ENCODE measurements around the gene ADCY2.
A peak's percentile ranks its signal among the peaks of the same experiment; 100 is the strongest.

Gene ADCY2

DNA sequence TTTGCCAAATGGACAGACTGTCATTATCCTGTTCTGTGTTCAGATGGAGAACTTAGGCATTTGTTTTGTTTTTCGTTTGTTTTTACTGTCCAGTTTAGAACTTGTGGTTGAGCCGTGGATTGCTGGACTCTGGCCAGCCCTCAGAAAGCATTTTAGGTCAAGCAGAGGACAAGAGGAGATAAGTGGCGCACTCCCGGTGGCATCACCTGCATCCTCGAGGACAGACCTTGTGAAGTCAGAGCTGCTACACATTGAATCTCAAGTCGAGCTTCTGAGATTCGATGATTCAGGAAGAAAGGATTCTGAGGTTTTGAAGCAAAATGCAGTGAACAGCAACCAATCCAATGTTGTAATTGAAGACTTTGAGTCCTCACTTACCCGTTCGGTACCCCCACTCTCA, 481.9 kb downstream of the ADCY2 start:
- ATAC-seq: no peak

DNA sequence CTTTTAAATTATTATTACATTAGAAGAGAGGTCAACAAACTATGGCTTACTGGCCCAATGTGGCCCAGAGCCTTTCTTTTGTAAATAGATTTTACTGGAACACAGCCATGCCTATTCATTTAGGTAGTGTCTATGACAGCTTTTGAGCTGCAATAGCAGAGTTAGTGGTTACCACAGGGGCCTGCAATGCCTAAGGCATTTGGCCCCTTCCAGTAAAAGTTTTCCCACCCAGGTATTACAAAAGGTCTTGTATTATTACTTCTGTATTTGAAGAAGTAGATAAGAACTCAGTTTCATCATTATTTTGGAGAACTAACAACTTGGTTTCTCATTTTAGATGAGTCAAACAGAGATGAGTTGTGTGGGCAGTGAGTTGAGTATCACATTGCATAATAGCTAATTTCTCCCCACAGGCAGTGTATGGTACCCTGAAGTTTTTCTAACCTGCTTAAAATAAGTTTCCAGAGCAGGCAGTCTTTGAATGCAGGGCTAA, 482.5 kb downstream of the ADCY2 start:
- peak; percentile 68 to 76 for ATAC-seq

Data from activated CD4-positive, CD25-positive, alpha-beta regulatory T cell treated with anti-CD3 and anti-CD28 coated beads, Interleukin-2, amount 50 U/mL, for 24 hours (primary cell).